GM10266 (cell line): ENCODE results near the gene FBF1.
"Not testable (repeated sequence)": the region's sequence is repeated elsewhere in the genome, so short reads cannot be mapped to it uniquely, and the experiment has no call there.

Experiments
- DNase-seq: peaks from one replicate; pipeline ENCODE4 v3.0.0; 2012; ENCODE audit errors: extremely low spot score
- TF ChIP-seq, protein P1 (sequence below): IDR thresholded peaks from 2 replicates; pipeline ENCODE4 v1.5.1; 2012; ENCODE audit warnings: mild to moderate bottlenecking, low read depth; ENCODE audit not compliant: control insufficient read depth, insufficient read depth; ENCODE audit errors: missing control alignments

Gene FBF1

DNA sequence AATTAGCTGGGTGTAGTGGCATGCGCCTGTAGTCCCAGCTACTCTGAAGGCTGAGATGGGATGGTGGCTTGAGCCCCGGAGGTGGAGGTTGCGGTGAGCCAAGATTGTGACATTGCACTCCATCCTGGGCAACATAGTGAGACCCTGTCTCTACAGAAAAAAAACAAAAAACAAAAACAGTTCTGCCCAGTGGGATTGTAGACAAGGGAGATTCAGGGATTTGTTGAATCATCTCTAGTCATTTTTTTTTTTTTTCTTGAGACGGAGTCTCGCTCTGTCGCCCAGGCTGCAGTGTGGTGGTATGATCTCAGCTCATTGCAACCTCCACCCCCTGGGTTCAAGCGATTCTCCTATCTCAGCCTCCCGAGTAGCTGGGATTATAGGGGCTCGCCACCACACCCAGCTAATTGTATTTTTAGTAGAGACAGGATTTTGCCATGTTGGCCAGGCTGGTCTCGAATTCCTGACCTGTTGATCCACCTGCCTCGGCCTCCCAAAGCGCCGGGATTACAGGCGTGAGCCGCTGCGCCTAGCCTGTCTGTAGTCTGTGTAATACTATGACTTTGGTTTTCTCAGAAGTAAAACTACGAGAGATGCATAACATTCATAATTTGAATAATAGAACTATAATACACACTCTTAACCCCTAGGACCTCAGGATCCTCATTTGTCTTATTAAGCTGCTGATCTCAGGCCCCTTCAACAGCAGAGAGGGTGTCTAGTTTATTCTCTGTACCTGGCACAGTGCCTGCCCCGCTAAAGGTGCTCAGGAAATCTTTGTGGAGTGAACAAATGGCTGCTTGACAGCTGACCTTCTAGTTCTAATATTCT is 39.6 kb upstream of the FBF1 start:
- no peak for DNase-seq
- TF ChIP-seq, protein P1, sequence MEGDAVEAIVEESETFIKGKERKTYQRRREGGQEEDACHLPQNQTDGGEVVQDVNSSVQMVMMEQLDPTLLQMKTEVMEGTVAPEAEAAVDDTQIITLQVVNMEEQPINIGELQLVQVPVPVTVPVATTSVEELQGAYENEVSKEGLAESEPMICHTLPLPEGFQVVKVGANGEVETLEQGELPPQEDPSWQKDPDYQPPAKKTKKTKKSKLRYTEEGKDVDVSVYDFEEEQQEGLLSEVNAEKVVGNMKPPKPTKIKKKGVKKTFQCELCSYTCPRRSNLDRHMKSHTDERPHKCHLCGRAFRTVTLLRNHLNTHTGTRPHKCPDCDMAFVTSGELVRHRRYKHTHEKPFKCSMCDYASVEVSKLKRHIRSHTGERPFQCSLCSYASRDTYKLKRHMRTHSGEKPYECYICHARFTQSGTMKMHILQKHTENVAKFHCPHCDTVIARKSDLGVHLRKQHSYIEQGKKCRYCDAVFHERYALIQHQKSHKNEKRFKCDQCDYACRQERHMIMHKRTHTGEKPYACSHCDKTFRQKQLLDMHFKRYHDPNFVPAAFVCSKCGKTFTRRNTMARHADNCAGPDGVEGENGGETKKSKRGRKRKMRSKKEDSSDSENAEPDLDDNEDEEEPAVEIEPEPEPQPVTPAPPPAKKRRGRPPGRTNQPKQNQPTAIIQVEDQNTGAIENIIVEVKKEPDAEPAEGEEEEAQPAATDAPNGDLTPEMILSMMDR: no peak

DNA sequence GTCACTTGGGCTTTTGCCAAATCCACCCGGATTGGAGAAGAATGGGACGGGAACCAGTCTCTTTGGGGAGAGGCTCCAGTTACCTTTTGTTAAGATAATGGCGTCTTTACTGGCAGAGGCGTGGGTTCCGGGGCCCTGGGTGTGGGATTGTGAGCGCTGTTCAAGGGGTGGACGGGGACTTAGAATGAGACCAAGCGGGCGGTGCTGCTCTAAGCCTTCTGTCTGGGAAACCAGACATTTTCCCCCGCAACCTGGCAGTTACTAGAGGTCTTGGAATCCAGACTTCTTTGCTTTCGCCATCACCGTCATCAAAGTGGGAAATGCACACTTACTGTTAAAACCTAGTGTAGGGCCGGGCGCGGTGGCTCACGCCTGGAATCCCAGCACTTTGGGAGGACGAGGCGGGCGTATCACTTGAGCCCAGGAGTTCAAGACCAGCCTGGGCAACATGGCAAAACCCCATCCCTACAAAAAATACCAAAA is 38.9 kb upstream of the FBF1 start:
- TF ChIP-seq, protein P1: no peak
- DNase-seq: peak; percentile 27

DNA sequence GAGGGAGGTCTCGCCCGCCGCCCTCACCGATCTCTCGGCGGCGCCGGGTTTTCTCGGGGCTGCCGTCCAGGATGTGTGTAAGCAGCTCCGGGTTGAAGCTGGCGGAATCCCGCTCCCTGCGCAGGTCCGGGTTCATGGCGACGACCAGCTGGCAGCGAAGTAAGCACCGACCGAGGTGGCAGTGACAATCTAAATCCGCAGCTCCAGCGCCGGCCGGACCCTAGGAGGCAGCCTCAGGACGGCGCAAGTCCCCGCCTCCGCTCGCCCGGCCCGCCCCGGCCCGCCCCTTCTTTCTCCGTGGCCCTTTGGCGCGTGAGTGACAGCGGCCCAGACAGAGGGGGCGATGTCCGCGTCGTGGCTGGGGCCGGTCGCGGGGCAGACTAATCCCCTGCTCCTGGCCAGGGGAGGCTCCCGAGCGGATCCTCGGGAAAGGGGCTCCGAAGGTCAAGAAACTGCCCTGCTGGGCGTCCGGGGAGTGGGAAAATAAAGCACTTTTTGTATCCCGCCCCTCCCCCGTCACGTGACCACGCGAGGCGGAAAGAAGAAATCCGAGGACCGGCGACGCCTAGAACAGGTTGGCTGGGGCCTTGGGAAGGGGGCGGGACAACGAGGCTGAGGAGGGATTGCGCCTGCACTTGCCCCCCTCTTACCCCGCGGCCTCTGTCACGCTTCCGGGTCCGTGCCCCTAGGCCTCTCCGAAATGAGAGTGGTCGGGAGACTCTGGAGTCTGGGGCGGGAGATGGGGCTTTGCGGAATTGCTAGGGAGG is 38.3 kb upstream of the FBF1 start, which contains the start of the genes ACOX1 and TEN1:
Gene ACOX1, minus strand, starts transcription at position 229 of the 767 bp plus-strand sequence. Its CDS starts 93 bp downstream, at position 136.
Gene TEN1, plus strand, starts transcription at position 303 of the 767 bp plus-strand sequence. CDS start 6,953 bp downstream, outside the sequence.
- peak; percentile 92 for DNase-seq
- TF ChIP-seq, protein P1: peak; percentile 40

DNA sequence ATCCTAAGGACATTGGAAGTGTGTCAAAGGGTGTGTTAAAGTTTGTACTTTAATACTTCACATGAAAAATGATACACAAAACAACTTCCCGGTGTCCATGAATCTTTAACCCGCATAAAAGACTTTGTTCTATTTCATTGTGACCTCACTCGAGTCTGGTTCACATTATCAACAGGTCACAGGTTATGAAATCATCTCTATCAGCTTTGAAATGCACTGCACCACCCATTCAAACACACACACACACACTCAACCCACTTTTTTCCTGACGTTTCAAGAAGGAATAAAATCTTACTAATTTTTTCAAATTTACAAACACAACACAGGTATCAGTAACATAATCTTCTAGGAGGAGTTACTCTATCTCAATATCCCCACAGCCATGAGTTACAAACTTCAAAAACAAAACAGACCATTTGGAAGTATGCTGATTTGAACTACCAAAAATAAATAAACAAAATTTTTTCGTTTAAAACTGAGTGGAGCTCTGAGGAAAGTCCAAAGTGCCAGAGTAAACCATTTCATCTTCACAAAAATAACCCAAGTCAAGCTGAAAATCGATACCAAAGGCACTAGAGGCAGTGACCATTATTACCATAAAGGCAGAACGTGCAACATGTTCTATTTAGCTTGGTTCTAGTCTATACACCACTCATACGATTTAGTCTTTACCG is 35.5 kb upstream of the FBF1 start:
- TF ChIP-seq, protein P1: no peak
- no peak for DNase-seq

- TF ChIP-seq, protein P1: no peak
- no peak for DNase-seq
Observed at GRCh38 chr17:75975757-75976174, 34.9 kb upstream of the FBF1 start.

GRCh38 chr17:75975187-75975586 is 34.3 kb upstream of the FBF1 start:
- DNase-seq: not testable (repeated sequence)

GRCh38 chr17:75970626-75971025 is 29.8 kb upstream of the FBF1 start:
- DNase-seq: no peak
- TF ChIP-seq, protein P1: no peak
